ENCODE measurements around the gene MAK.
"Not testable (repeated sequence)": the region's sequence is repeated elsewhere in the genome, so short reads cannot be mapped to it uniquely, and the experiment has no call there.

Gene MAK

DNA sequence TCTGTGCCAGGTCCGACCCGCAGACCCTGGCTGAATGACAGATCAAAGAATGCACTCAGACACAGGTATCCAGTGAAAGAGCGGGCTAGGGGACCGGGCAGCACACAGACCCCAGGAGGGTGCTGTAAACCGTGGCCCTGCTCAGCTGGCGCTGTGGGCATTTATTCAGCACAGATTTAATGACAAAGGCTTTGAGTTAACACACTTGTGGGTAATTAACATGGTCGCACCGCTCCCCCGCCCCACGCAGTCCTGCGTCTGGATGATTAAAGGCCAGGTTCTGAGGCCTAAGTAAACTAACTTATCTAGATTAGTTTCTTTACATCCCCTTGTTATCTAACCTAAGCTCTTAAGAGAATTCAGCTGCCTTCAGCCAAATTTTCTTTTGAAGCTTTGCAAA, 3.5 kb downstream of the MAK start:
- no peak for DNase-seq (ENCODE audit: low spot score)
- in situ Hi-C loops (cut with MboI; ENCODE audit: low sequenced_read_pairs, unreplicated experiment) = no loop called here
- TF ChIP-seq, protein P1, sequence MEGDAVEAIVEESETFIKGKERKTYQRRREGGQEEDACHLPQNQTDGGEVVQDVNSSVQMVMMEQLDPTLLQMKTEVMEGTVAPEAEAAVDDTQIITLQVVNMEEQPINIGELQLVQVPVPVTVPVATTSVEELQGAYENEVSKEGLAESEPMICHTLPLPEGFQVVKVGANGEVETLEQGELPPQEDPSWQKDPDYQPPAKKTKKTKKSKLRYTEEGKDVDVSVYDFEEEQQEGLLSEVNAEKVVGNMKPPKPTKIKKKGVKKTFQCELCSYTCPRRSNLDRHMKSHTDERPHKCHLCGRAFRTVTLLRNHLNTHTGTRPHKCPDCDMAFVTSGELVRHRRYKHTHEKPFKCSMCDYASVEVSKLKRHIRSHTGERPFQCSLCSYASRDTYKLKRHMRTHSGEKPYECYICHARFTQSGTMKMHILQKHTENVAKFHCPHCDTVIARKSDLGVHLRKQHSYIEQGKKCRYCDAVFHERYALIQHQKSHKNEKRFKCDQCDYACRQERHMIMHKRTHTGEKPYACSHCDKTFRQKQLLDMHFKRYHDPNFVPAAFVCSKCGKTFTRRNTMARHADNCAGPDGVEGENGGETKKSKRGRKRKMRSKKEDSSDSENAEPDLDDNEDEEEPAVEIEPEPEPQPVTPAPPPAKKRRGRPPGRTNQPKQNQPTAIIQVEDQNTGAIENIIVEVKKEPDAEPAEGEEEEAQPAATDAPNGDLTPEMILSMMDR (IDR thresholded peaks at IDR 0.05; ENCODE audit: borderline replicate concordance, control extremely low read depth, extremely low read depth, insufficient read depth, missing control alignments) = no peak

DNA sequence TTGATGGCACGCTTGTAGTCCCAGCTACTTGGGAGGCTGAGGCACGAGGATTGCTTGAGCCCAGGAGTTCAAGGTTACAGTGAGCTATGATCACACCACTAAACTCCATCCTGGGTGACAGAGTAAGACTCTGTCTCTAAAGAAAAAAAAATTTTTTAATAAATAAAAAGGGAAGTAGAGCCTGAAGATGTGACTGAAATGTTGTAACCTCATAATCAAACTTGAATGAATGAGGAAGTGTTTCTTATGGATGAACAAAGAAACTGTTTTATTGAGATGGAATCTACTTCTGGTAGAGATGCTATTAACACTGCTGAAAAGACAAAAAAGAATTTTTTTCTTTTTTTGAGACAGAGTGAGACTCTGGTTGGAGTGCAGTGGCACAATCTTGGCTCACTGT, 6.7 kb downstream of the MAK start:
- in situ Hi-C loops (cut with MboI; ENCODE audit: low sequenced_read_pairs, unreplicated experiment) = no loop called here
- DNase-seq (ENCODE audit: low spot score) = no peak
- TF ChIP-seq, protein P1 (IDR thresholded peaks at IDR 0.05; ENCODE audit: borderline replicate concordance, control extremely low read depth, extremely low read depth, insufficient read depth, missing control alignments) = no peak

DNA sequence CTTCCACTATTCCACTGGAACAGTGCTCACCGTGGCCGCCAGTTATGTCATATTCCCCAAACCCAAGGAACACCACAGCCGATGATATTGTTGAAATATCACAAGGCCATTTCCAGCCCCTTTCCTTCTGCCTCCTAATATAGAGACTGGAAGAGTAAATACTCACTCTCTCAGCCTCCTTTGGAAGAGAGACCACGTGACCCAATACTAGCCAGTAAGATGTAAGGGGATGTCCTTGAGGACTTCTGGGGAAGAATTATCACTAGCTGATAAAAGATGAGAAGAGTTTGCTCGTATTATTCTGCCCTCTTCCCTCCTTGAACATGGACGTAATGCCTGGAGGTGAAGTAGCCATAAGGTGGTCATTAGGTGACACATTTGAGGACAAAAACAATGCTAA, 13.5 kb downstream of the MAK start:
- TF ChIP-seq, protein P1 (IDR thresholded peaks at IDR 0.05; ENCODE audit: borderline replicate concordance, control extremely low read depth, extremely low read depth, insufficient read depth, missing control alignments) = no peak
- DNase-seq (ENCODE audit: low spot score) = no peak
- in situ Hi-C loops (cut with MboI; ENCODE audit: low sequenced_read_pairs, unreplicated experiment) = no loop called here

DNA sequence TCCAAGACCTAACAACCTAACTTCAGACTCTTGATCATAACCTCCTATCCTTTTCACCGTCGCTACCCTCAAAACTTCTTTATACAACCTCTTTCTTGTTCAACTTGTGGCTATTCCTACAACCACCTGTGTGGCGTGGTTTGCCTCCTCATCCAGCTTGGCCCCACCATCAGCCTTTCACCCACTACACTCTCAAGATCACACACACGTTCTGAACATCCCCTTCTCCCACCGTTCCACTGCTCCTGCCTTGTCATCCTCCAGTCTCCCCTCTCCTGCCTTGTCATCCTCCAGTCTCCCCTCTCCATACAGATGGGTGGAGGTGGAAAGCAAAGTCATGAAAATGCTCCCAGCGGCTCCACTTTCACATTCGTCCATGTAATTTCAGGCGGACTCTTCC, 14.0 kb downstream of the MAK start:
- TF ChIP-seq, protein P1 (IDR thresholded peaks at IDR 0.05; ENCODE audit: borderline replicate concordance, control extremely low read depth, extremely low read depth, insufficient read depth, missing control alignments) = no peak
- in situ Hi-C loops (cut with MboI; ENCODE audit: low sequenced_read_pairs, unreplicated experiment) = no loop called here
- no peak for DNase-seq (ENCODE audit: low spot score)

DNA sequence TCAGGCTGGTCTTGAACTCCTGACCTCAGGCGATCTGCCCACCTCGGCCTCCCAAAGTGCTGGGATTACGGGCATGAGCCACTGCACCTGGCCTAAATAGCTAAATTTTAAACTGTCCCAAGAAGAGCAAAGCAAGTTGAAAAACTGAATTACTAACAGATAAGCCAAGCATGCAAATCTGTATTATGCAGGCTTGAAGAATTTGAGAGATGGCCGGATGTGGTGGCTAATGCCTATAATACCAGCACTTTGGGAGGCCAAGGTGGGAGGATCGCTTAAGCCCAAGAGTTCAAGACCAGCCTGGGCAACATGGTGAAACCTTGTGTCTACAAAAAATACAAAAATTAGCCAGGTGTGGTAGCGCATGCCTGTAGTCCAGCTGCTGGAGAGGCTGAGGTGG, 24.2 kb downstream of the MAK start:
- DNase-seq (ENCODE audit: low spot score); in situ Hi-C loops (cut with MboI; ENCODE audit: low sequenced_read_pairs, unreplicated experiment): not testable (repeated sequence)

DNA sequence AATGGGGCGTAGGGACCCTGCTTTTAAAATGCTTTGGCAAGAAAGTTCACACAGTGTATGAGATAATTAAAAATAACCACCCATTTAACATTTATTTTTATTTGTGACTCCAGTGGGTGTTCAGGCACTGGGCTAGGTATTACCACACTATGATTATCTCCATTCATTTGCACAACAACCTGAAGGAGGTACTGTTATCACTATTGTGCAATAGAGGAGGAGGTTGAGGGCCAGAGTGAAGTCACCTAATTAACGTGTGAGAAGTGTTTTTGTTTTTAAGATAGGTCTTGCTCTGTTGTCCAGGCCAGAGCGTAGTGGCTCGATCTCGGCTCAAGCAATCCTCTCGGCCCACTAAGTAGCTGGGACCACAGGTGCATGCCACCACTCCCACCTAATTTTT, 29.2 kb downstream of the MAK start:
- in situ Hi-C loops (cut with MboI; ENCODE audit: low sequenced_read_pairs, unreplicated experiment) = no loop called here
- no peak for DNase-seq (ENCODE audit: low spot score)
- TF ChIP-seq, protein P1 (IDR thresholded peaks at IDR 0.05; ENCODE audit: borderline replicate concordance, control extremely low read depth, extremely low read depth, insufficient read depth, missing control alignments) = no peak

DNA sequence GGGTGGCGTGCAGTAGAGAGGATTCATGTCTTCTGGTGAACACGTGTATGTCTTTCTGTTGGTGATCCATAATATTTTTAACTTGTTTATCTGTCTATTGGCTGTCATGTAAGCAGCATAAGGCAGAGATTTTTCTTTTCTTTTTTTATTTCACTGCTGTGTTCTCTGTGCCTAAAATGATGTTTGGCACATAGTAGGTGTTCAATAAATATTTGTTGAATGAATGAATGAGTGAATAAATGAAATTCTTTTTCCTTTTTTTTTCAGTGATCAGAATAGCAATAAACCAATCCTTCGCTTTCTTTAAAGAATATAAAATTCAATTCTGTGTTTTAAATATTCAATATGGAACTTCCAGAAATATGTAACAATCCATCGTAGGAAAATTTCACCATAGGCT, 30.0 kb downstream of the MAK start:
- DNase-seq (ENCODE audit: low spot score) = no peak
- TF ChIP-seq, protein P1 (IDR thresholded peaks at IDR 0.05; ENCODE audit: borderline replicate concordance, control extremely low read depth, extremely low read depth, insufficient read depth, missing control alignments) = no peak
- in situ Hi-C loops (cut with MboI; ENCODE audit: low sequenced_read_pairs, unreplicated experiment) = no loop called here

Measured in GM13976 (cell line).